T-helper 1 cell treated with Interleukin-12 subunit alpha and Interleukin-12 subunit beta and Interleukin-4 antibody, amounts not matched to agents 30 μg/mL and 1 μg/mL, for 36 hours (primary cell): ENCODE measurements around the gene KDM4B.

Experiments
- H3K27ac Mint-ChIP-seq: one replicate; pipeline ENCODE4 v1.8.0; 2021; ENCODE audit warnings: mild to moderate bottlenecking, mixed read lengths
- H3K27me3 Mint-ChIP-seq: one replicate; pipeline ENCODE4 v1.8.0; 2021; ENCODE audit warnings: low read depth, mixed read lengths
- H3K36me3 Mint-ChIP-seq: one replicate; pipeline ENCODE4 v1.8.0; 2021; ENCODE audit warnings: low read depth, mixed read lengths
- H3K4me1 Mint-ChIP-seq: one replicate; pipeline ENCODE4 v1.8.0; 2021; ENCODE audit warnings: low read depth, mixed read lengths
- H3K4me3 Mint-ChIP-seq: one replicate; pipeline ENCODE4 v1.8.0; 2021; ENCODE audit warnings: mild to moderate bottlenecking, moderate library complexity, mixed read lengths
- H3K9me3 Mint-ChIP-seq: one replicate; pipeline ENCODE4 v1.8.0; 2021; ENCODE audit warnings: mixed read lengths

KDM4B gene

GRCh38 chr19:5063873-5064645 lies 95.1 kb downstream of the KDM4B start:
- no peak overlapping the region for H3K4me3 Mint-ChIP-seq

DNA sequence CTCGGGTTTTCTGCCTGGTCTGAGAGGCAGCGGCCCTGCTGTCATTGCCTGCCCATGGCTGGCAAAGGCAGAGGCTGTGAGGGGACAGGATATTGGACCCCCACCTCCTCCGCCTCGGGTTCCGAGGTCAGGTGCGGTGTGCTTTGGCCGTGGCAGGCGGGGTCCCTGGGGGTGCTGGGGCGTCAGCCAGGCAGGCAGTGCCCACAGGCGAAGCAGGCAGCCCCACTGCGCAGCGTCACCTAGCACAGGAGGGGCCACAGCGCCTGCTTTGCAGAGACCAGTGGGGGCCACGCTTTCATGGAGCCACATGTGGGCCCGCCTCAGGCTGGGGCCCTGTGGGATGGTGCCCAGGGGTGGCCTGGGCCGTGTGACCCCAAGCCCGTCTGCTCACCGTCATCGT lies 96.0 kb downstream of the KDM4B start:
- Mint-ChIP-seq H3K4me1 (no peaks in the 10 kb centered on the region), H3K4me3 (no peak overlapping the region), H3K27ac (no peak overlapping the region), H3K36me3 (peaks cover 34% of the 10 kb centered on the region), H3K9me3 (peaks cover 19% of the 10 kb centered on the region), H3K27me3 (no peaks in the 10 kb centered on the region)

More at GRCh38 chr19:5063873-5064645, 95.1 kb downstream of the KDM4B start:
- Mint-ChIP-seq H3K36me3 (peaks cover 38% of the 10 kb centered on the region), H3K27ac (no peak overlapping the region), H3K27me3 (no peaks in the 10 kb centered on the region), H3K9me3 (peaks cover 19% of the 10 kb centered on the region), H3K4me1 (no peaks in the 10 kb centered on the region)

- H3K27me3 Mint-ChIP-seq: no peaks in the 10 kb centered on the region
- no peaks in the 10 kb centered on the region for H3K4me1 Mint-ChIP-seq
- H3K36me3 Mint-ChIP-seq: peaks cover 33% of the 10 kb centered on the region
- H3K27ac Mint-ChIP-seq: no peak overlapping the region
- H3K4me3 Mint-ChIP-seq: no peak overlapping the region
- peaks cover 19% of the 10 kb centered on the region for H3K9me3 Mint-ChIP-seq
Measured at GRCh38 chr19:5065663-5066093, 96.8 kb downstream of the KDM4B start.

- no peak overlapping the region for H3K4me3 Mint-ChIP-seq
- H3K4me1 Mint-ChIP-seq: no peaks in the 10 kb centered on the region
- H3K27me3 Mint-ChIP-seq: no peaks in the 10 kb centered on the region
- peaks cover 22% of the 10 kb centered on the region for H3K36me3 Mint-ChIP-seq
- peaks cover 13% of the 10 kb centered on the region for H3K9me3 Mint-ChIP-seq
- no peak overlapping the region for H3K27ac Mint-ChIP-seq
Measured at GRCh38 chr19:5066768-5067167, 97.9 kb downstream of the KDM4B start.

GRCh38 chr19:5067678-5068077 lies 98.8 kb downstream of the KDM4B start:
- Mint-ChIP-seq H3K36me3 (peaks cover 14% of the 10 kb centered on the region), H3K27ac (no peak overlapping the region), H3K27me3 (no peaks in the 10 kb centered on the region), H3K9me3 (peaks cover 7% of the 10 kb centered on the region), H3K4me1 (no peaks in the 10 kb centered on the region), H3K4me3 (no peak overlapping the region)

- no peaks in the 10 kb centered on the region for H3K27me3 Mint-ChIP-seq
- H3K4me1 Mint-ChIP-seq: no peaks in the 10 kb centered on the region
Measured at GRCh38 chr19:5068233-5069072, 99.5 kb downstream of the KDM4B start.

DNA sequence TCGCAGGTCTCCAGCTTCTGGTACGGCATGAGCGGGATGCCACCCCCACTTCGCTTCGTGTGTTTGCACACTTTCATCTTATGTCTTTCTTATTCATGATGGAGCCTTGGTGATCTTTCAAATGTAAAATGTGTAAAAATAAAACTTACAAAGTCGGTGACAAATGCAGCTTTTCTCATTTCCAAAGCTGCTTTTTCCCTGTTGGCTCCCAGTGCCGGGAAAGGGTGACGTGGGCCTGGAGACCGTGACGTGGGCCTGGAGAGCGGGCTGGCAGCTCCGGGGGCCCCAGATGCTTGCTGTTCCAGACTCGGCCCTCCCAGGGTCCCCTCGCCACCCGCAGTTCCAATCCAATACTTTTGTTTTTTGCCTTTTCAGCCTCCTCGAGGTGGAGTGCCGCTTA lies 101.4 kb downstream of the KDM4B start:
- Mint-ChIP-seq H3K4me3 (no peak overlapping the region), H3K36me3 (peaks cover 2% of the 10 kb centered on the region), H3K27me3 (no peaks in the 10 kb centered on the region), H3K27ac (no peak overlapping the region), H3K9me3 (no peaks in the 10 kb centered on the region), H3K4me1 (no peaks in the 10 kb centered on the region)

More at GRCh38 chr19:5068233-5069072, 99.5 kb downstream of the KDM4B start:
- Mint-ChIP-seq H3K27ac (no peak overlapping the region), H3K9me3 (no peaks in the 10 kb centered on the region), H3K36me3 (peaks cover 6% of the 10 kb centered on the region), H3K4me3 (no peak overlapping the region)

- Mint-ChIP-seq H3K4me3 (no peak overlapping the region), H3K36me3 (peaks cover 2% of the 10 kb centered on the region), H3K9me3 (no peaks in the 10 kb centered on the region), H3K27me3 (no peaks in the 10 kb centered on the region), H3K4me1 (no peaks in the 10 kb centered on the region), H3K27ac (no peak overlapping the region)
Measured at GRCh38 chr19:5070930-5071329, 102.0 kb downstream of the KDM4B start.

- Mint-ChIP-seq H3K27me3 (no peaks in the 10 kb centered on the region), H3K9me3 (no peaks in the 10 kb centered on the region), H3K4me1 (no peaks in the 10 kb centered on the region), H3K27ac (no peak overlapping the region), H3K4me3 (no peak overlapping the region), H3K36me3 (peaks cover under 1% of the 10 kb centered on the region)
Measured at GRCh38 chr19:5071579-5071978, 102.7 kb downstream of the KDM4B start.

GRCh38 chr19:5072115-5072514 lies 103.2 kb downstream of the KDM4B start:
- Mint-ChIP-seq H3K27me3 (no peaks in the 10 kb centered on the region), H3K36me3 (no peaks in the 10 kb centered on the region), H3K27ac (no peak overlapping the region), H3K4me3 (no peak overlapping the region), H3K4me1 (no peaks in the 10 kb centered on the region), H3K9me3 (no peaks in the 10 kb centered on the region)

DNA sequence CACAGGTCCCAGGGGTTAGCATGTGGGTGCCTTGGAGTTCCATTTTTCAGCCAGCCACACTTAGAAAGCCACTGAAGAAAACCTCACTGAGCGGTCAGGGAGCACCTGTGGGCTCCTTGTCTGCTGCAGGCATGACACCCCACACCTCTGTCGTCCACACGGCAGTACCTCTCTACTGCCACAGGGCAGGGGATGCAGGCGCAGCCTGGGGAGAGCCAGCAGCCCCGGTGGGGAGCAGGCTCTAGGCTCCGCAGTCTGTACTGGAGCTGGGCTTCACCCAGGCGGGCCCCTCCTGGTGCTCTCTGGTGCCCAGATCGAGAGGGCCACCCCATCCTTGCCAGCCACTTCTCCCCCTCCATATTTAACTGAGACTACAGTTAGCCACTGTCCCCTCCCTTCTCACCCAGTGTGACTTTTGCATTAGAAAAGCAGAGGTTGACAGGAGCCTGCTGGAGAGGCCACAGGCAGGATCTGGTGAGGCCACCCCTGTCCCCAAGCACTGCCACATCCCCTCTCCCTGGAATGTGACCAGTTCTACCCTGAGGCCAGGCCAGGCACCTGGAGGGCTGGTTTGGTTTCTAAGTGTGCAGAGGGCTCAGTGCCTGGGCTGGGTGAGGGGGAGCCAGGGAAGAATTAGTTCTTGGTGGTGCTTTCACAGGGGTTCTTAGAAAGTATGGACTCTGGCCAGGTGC lies 104.4 kb downstream of the KDM4B start:
- H3K27ac Mint-ChIP-seq: no peak overlapping the region
- H3K27me3 Mint-ChIP-seq: no peaks in the 10 kb centered on the region
- H3K9me3 Mint-ChIP-seq: no peaks in the 10 kb centered on the region
- peaks cover 1% of the 10 kb centered on the region for H3K36me3 Mint-ChIP-seq
- H3K4me1 Mint-ChIP-seq: no peaks in the 10 kb centered on the region
- no peak overlapping the region for H3K4me3 Mint-ChIP-seq

DNA sequence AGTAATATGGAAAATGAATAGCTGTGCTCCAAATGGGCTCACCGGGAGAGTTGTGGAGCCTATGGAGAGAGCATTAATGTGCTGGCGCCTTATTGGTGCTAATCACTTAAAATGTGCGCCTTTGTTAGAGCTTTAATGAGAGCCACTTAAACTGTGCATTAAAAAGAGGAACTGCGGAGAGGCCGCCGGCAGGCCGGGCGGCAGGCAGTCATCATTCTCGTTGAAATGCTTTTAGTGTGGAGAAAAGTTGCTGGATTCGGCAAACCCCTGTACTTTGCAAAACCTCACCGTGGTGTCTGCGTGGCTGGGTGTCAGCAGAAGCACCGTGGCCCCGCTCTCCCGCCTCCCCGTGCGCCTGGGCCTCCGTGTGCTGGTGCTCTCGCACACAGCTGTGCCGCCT lies 105.5 kb downstream of the KDM4B start:
- no peak overlapping the region for H3K4me3 Mint-ChIP-seq
- H3K4me1 Mint-ChIP-seq: no peaks in the 10 kb centered on the region
- no peaks in the 10 kb centered on the region for H3K9me3 Mint-ChIP-seq
- peaks cover 1% of the 10 kb centered on the region for H3K36me3 Mint-ChIP-seq
- no peak overlapping the region for H3K27ac Mint-ChIP-seq
- no peaks in the 10 kb centered on the region for H3K27me3 Mint-ChIP-seq

- H3K4me3 Mint-ChIP-seq: no peak overlapping the region
- H3K9me3 Mint-ChIP-seq: no peaks in the 10 kb centered on the region
- no peaks in the 10 kb centered on the region for H3K27me3 Mint-ChIP-seq
- H3K36me3 Mint-ChIP-seq: peaks cover 1% of the 10 kb centered on the region
- no peaks in the 10 kb centered on the region for H3K4me1 Mint-ChIP-seq
- no peak overlapping the region for H3K27ac Mint-ChIP-seq
Measured at GRCh38 chr19:5074830-5075394, 106.0 kb downstream of the KDM4B start.

GRCh38 chr19:5075597-5075996 lies 106.7 kb downstream of the KDM4B start:
- no peaks in the 10 kb centered on the region for H3K27me3 Mint-ChIP-seq
- peaks cover 6% of the 10 kb centered on the region for H3K36me3 Mint-ChIP-seq
- H3K4me3 Mint-ChIP-seq: no peak overlapping the region
- no peak overlapping the region for H3K27ac Mint-ChIP-seq
- H3K4me1 Mint-ChIP-seq: no peaks in the 10 kb centered on the region
- H3K9me3 Mint-ChIP-seq: no peaks in the 10 kb centered on the region
